GOT3 (cell line): ENCODE measurements around the gene SOX6.
"Not testable (repeated sequence)": the region's sequence is repeated elsewhere in the genome, so short reads cannot be mapped to it uniquely, and the experiment has no call there.

Source experiments
- DNase-seq: peaks from one replicate; lab custom pipeline; 2025; ENCODE audit warnings: mixed read lengths; lab: John Stamatoyannopoulos, UW

Gene SOX6

GRCh38 chr11:15930442-15931025, 425.8 kb downstream of the SOX6 start:
- DNase-seq, result no peak

GRCh38 chr11:15929371-15929901, 426.9 kb downstream of the SOX6 start:
- DNase-seq, result no peak

GRCh38 chr11:15927864-15928217, 428.5 kb downstream of the SOX6 start:
- DNase-seq, result no peak

- DNase-seq, result no peak
These were observed 429.0 kb downstream of the SOX6 start for GRCh38 chr11:15927196-15927863.

GRCh38 chr11:15926071-15926470, 430.3 kb downstream of the SOX6 start:
- no peak for DNase-seq

- no peak for DNase-seq
These were observed 433.2 kb downstream of the SOX6 start for GRCh38 chr11:15923183-15923582.

GRCh38 chr11:15922745-15923144, 433.6 kb downstream of the SOX6 start:
- DNase-seq, result not testable (repeated sequence)

- no peak for DNase-seq
These were observed 435.3 kb downstream of the SOX6 start for GRCh38 chr11:15920856-15921629.

GRCh38 chr11:15918674-15919073, 437.7 kb downstream of the SOX6 start:
- no peak for DNase-seq

GRCh38 chr11:15918212-15918611, 438.1 kb downstream of the SOX6 start:
- DNase-seq, result no peak
